Dedifferentiated amniotic fluid mesenchymal stem cell (primary cell): ENCODE results near the gene HOXC11.

ENCODE experiments used
- DNase-seq: peaks from one replicate; pipeline ENCODE4 v3.0.0-alpha.2; 2016; ENCODE audit errors: extremely low spot score

The HOXC11 gene

GRCh38 chr12:53973236-53974042 is 513 bp downstream of the HOXC11 start:
- DNase-seq = no peak

- no peak for DNase-seq
Measured at GRCh38 chr12:53974084-53975063, 1.4 kb downstream of the HOXC11 start, which contains the start of gene HOTAIR. HOTAIR (minus strand) TSS chr12:53974954.

- DNase-seq = no peak
Measured at GRCh38 chr12:53975064-53975471, 2.1 kb downstream of the HOXC11 start.

- no peak for DNase-seq
Measured at GRCh38 chr12:53975479-53976152, 2.7 kb downstream of the HOXC11 start.

GRCh38 chr12:53976172-53976822 is 3.4 kb downstream of the HOXC11 start:
- DNase-seq = no peak

- DNase-seq = no peak
Measured at GRCh38 chr12:53976823-53977595, 4.1 kb downstream of the HOXC11 start.

GRCh38 chr12:53977596-53978445 is 4.9 kb downstream of the HOXC11 start:
- DNase-seq = no peak

GRCh38 chr12:53978477-53979356 is 5.8 kb downstream of the HOXC11 start:
- DNase-seq = no peak

- no peak for DNase-seq
Measured at GRCh38 chr12:53980104-53980801, 7.3 kb downstream of the HOXC11 start.

GRCh38 chr12:53980802-53981496 is 8.0 kb downstream of the HOXC11 start:
- no peak for DNase-seq

GRCh38 chr12:53981634-53982565 is 9.0 kb downstream of the HOXC11 start:
- no peak for DNase-seq

- DNase-seq = no peak
Measured at GRCh38 chr12:53982648-53983567, 10.0 kb downstream of the HOXC11 start.

- no peak for DNase-seq
Measured at GRCh38 chr12:53983568-53983949, 10.6 kb downstream of the HOXC11 start.

- DNase-seq = no peak
Measured at GRCh38 chr12:53983950-53984572, 11.1 kb downstream of the HOXC11 start.
